K562 (cell line): ENCODE results near the gene HSF2BP. TPM values are rescaled to one million over a fixed set of nuclear protein-coding genes. Genes with fewer than 3 reads are reported as not detected.

Experiments used
- BRD4 ChIP-seq: fragments of 200-600 bp; sonication (generic); IDR thresholded peaks from 2 replicates; pipeline ENCODE4 v1.6.1; 2017; ENCODE audit warnings: inconsistent platforms
- CSDE1 ChIP-seq, 2 experiments: fragments of 450-650 bp; IDR thresholded peaks; 2 replicates each; pipeline ENCODE4 v1.6.1; 2016; ENCODE audit warnings: mild to moderate bottlenecking in 1 of 2
- TAF7 ChIP-seq: fragments of 450-650 bp; IDR thresholded peaks from 2 replicates; pipeline ENCODE4 v1.6.1; 2016; ENCODE audit warnings: missing genetic modification characterization, missing compliant biosample characterization
- polyA plus RNA-seq, 8 experiments: library from polyadenylated mRNA; depleted of rRNA in 4 of 8; stranded (reverse) in 5 of 8; unstranded in 3 of 8; fragments of >200 nt; fragmentation: Nextera tagmentation in 2 of 8; fragmentation: Illumina TruSeq in 1 of 8; extraction: Ambion mirVana in 2 of 8; extraction: Trizol in 1 of 8; gene quantifications; 2 replicates each; pipeline versions ENCODE4 v1.2.1 to v1.2.3, GENCODE V29; 2011 to 2014; ENCODE audit warnings: inconsistent platforms in 1 of 8, missing spikeins in 1 of 8
- total RNA-seq, 7 experiments: library from RNA; depleted of rRNA in 6 of 7; stranded (reverse); fragments of >200 nt in 6 of 7; fragmentation: Illumina TruSeq in 2 of 7; extraction: Trizol in 2 of 7; gene quantifications; 2 replicates each; pipeline versions ENCODE4 v1.2.1 to v1.2.3, GENCODE V29; 2011 to 2021; ENCODE audit warnings: low replicate concordance in 1 of 7
- TF ChIP-seq, protein P1 (sequence below), 2 experiments: fragments of 450-650 bp; formaldehyde crosslinking in 1 of 2; IDR thresholded peaks; 2 replicates each; pipeline versions ENCODE4 v1.4.0 to v1.6.1; 2014 to 2020; ENCODE audit warnings: mild to moderate bottlenecking in 2 of 2, borderline replicate concordance in 1 of 2, low read depth in 1 of 2
- TF ChIP-seq, protein P2 (sequence below): fragments of 450-650 bp; IDR thresholded peaks from 2 replicates; pipeline ENCODE4 v1.6.1; 2017; ENCODE audit warnings: mild to moderate bottlenecking, moderate library complexity
- TF ChIP-seq, protein P3 (sequence below): sonication (generic); formaldehyde crosslinking; IDR thresholded peaks from 2 replicates; pipeline ENCODE4 v1.8.0; 2023; ENCODE audit warnings: missing genetic modification reagents, mild to moderate bottlenecking, borderline replicate concordance
- TF ChIP-seq, protein P4 (sequence below): sonication (generic); formaldehyde crosslinking; IDR thresholded peaks from 2 replicates; pipeline ENCODE4 v1.8.0; 2022; ENCODE audit warnings: mild to moderate bottlenecking, missing genetic modification reagents

Gene HSF2BP
- total and polyA plus RNA-seq, 9 of the 15 experiments (the other 6 are each of a cell fraction or from before 2014, with no cell fraction given) = 0.04 to 0.57 (median 0.20) TPM; not detected in 2

DNA sequence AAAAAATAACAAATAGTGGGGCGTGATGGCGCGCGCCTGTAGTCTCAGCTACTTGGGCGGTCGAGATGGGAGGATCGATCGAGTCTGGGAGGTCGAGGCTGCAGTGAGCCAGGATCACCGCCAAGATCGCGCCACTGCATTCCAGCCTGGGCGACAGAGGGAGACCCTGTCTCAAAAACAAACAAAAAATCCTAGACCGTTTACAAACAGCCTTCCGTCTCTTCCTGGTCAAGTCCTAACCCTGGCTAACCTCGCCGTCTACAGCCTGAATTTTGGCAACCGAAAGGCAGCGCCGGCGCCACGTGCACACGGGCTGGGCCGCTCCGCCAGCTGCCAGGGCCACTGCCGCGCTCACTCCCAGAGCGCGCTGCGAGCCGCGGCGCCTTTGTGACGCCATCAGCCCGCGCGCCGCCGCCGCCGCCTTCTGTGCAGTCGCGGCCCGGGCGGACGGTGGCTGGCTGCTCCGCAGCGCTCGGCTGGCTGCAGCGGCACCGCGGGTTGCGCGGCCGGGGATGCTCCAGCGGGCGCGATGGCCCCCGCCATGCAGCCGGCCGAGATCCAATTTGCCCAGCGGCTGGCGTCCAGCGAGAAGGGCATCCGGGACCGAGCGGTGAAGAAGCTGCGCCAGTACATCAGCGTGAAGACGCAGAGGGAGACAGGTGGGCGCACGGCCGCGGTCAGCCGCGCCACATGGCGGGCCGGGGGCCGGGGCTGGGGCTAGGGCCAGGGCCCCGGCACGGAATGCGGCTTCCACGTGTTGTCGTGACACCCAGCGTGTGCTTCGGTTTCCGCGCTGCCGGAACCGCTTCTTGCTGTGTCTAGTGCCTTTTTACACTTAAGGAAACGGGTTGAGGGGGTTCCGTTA lies at the start of gene HSF2BP, which contains the start of gene RRP1B (continued):
- TF ChIP-seq, protein P1, sequence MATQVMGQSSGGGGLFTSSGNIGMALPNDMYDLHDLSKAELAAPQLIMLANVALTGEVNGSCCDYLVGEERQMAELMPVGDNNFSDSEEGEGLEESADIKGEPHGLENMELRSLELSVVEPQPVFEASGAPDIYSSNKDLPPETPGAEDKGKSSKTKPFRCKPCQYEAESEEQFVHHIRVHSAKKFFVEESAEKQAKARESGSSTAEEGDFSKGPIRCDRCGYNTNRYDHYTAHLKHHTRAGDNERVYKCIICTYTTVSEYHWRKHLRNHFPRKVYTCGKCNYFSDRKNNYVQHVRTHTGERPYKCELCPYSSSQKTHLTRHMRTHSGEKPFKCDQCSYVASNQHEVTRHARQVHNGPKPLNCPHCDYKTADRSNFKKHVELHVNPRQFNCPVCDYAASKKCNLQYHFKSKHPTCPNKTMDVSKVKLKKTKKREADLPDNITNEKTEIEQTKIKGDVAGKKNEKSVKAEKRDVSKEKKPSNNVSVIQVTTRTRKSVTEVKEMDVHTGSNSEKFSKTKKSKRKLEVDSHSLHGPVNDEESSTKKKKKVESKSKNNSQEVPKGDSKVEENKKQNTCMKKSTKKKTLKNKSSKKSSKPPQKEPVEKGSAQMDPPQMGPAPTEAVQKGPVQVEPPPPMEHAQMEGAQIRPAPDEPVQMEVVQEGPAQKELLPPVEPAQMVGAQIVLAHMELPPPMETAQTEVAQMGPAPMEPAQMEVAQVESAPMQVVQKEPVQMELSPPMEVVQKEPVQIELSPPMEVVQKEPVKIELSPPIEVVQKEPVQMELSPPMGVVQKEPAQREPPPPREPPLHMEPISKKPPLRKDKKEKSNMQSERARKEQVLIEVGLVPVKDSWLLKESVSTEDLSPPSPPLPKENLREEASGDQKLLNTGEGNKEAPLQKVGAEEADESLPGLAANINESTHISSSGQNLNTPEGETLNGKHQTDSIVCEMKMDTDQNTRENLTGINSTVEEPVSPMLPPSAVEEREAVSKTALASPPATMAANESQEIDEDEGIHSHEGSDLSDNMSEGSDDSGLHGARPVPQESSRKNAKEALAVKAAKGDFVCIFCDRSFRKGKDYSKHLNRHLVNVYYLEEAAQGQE (IDR thresholded peaks at IDR 0.05; ENCODE audit: borderline replicate concordance) = no peak
- TF ChIP-seq, protein P1 (CRISPR knock-in tag; IDR thresholded peaks at IDR 0.05; ENCODE audit: low read depth) = peak; percentile 58; the same call in 1 of the 2 replicates
- TF ChIP-seq TAF7 (tag) (peak; percentile 68), CSDE1 (IDR thresholded peaks at IDR 0.05) (peak in 1 of 2 experiments; percentile 62; a peak in 1 of 4 replicates), BRD4 (peak; percentile 91; the same call in 1 of the 2 replicates)
- TF ChIP-seq, protein P2, sequence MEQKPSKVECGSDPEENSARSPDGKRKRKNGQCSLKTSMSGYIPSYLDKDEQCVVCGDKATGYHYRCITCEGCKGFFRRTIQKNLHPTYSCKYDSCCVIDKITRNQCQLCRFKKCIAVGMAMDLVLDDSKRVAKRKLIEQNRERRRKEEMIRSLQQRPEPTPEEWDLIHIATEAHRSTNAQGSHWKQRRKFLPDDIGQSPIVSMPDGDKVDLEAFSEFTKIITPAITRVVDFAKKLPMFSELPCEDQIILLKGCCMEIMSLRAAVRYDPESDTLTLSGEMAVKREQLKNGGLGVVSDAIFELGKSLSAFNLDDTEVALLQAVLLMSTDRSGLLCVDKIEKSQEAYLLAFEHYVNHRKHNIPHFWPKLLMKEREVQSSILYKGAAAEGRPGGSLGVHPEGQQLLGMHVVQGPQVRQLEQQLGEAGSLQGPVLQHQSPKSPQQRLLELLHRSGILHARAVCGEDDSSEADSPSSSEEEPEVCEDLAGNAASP = no peak
- TF ChIP-seq, protein P3, sequence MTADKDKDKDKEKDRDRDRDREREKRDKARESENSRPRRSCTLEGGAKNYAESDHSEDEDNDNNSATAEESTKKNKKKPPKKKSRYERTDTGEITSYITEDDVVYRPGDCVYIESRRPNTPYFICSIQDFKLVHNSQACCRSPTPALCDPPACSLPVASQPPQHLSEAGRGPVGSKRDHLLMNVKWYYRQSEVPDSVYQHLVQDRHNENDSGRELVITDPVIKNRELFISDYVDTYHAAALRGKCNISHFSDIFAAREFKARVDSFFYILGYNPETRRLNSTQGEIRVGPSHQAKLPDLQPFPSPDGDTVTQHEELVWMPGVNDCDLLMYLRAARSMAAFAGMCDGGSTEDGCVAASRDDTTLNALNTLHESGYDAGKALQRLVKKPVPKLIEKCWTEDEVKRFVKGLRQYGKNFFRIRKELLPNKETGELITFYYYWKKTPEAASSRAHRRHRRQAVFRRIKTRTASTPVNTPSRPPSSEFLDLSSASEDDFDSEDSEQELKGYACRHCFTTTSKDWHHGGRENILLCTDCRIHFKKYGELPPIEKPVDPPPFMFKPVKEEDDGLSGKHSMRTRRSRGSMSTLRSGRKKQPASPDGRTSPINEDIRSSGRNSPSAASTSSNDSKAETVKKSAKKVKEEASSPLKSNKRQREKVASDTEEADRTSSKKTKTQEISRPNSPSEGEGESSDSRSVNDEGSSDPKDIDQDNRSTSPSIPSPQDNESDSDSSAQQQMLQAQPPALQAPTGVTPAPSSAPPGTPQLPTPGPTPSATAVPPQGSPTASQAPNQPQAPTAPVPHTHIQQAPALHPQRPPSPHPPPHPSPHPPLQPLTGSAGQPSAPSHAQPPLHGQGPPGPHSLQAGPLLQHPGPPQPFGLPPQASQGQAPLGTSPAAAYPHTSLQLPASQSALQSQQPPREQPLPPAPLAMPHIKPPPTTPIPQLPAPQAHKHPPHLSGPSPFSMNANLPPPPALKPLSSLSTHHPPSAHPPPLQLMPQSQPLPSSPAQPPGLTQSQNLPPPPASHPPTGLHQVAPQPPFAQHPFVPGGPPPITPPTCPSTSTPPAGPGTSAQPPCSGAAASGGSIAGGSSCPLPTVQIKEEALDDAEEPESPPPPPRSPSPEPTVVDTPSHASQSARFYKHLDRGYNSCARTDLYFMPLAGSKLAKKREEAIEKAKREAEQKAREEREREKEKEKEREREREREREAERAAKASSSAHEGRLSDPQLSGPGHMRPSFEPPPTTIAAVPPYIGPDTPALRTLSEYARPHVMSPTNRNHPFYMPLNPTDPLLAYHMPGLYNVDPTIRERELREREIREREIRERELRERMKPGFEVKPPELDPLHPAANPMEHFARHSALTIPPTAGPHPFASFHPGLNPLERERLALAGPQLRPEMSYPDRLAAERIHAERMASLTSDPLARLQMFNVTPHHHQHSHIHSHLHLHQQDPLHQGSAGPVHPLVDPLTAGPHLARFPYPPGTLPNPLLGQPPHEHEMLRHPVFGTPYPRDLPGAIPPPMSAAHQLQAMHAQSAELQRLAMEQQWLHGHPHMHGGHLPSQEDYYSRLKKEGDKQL (CRISPR knock-in tag) = peak; percentile 71; the same call in 1 of the 2 replicates
- TF ChIP-seq, protein P4, sequence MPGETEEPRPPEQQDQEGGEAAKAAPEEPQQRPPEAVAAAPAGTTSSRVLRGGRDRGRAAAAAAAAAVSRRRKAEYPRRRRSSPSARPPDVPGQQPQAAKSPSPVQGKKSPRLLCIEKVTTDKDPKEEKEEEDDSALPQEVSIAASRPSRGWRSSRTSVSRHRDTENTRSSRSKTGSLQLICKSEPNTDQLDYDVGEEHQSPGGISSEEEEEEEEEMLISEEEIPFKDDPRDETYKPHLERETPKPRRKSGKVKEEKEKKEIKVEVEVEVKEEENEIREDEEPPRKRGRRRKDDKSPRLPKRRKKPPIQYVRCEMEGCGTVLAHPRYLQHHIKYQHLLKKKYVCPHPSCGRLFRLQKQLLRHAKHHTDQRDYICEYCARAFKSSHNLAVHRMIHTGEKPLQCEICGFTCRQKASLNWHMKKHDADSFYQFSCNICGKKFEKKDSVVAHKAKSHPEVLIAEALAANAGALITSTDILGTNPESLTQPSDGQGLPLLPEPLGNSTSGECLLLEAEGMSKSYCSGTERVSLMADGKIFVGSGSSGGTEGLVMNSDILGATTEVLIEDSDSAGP = peak; percentile 80; the same call in 1 of the 2 replicates
